ENCODE results near the gene TMEM106C. TPM values are rescaled to one million over a fixed set of nuclear protein-coding genes. Genes with fewer than 3 reads are reported as not detected.

The TMEM106C gene
- total RNA-seq, 1 donor from 2014 or later, result 73.7 TPM

DNA sequence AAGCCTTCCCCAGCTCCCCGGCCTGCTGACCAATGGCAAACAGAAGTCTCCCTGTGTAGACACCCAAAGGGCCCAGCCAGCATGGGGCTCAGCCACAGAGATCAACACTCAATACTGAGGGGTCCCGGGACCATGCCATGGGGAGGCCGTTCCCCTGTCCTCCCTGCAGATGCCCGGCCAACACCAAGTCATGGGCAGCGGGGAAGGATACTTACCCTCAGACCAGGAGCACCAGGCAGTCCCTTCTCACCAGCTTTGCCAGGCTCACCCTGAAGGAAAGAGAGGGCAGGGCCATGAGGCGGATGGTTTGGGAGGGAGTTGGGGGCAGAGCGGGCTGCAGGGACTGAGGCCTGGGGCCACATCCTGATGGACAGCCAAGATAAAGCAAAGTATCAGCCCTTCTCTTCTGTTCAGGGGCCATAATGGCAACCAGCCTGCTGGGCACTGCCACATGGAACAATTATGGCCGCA, 21.0 kb downstream of the TMEM106C start:
- TF ChIP-seq, protein P1, sequence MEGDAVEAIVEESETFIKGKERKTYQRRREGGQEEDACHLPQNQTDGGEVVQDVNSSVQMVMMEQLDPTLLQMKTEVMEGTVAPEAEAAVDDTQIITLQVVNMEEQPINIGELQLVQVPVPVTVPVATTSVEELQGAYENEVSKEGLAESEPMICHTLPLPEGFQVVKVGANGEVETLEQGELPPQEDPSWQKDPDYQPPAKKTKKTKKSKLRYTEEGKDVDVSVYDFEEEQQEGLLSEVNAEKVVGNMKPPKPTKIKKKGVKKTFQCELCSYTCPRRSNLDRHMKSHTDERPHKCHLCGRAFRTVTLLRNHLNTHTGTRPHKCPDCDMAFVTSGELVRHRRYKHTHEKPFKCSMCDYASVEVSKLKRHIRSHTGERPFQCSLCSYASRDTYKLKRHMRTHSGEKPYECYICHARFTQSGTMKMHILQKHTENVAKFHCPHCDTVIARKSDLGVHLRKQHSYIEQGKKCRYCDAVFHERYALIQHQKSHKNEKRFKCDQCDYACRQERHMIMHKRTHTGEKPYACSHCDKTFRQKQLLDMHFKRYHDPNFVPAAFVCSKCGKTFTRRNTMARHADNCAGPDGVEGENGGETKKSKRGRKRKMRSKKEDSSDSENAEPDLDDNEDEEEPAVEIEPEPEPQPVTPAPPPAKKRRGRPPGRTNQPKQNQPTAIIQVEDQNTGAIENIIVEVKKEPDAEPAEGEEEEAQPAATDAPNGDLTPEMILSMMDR (IDR thresholded peaks at IDR 0.05; ENCODE audit: unreplicated experiment), result no peak
- Mint-ChIP-seq H3K27ac (no peak overlapping the region), H3K4me1 (peaks cover 20% of the 10 kb centered on the region), H3K4me3 (no peak overlapping the region), H3K27me3 (ENCODE audit: low read depth) (no peaks in the 10 kb centered on the region), H3K9me3 (no peaks in the 10 kb centered on the region), H3K36me3 (peaks cover 3% of the 10 kb centered on the region)
- no peak for DNase-seq (ENCODE audit: low spot score in 2 of 2, unreplicated experiment in 2 of 2)

DNA sequence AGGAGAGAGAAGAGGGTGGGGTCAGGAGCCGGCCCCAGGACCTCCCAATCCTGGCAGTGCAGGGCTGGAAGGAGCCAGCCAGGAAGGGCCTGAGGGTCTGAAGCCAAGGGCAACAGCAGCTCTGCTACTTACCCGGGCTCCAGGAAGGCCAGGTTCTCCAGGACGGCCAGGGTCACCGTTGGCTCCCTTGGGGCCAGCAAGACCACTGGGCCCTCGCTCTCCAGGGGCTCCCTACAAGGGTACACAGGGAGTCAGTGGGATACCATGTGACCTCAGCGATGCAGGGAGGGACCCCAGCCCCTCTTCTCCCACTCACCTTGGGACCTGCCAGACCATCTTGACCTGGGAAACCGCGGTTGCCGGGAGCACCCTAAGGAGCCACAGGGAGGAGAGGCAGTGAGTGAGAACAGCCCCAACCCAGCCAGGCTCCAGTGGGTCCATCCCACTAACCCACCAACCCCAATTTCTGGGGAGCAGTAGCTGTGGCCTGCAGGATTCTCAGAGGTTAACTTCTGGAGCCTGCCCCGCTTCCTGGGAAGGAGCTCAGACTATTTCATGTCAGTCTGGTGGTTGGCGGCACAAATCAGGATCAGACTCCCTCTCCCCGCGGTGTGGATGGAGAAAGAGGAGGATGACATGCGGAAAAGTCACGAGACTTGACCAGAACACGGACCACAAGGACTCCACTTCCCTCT, 22.3 kb downstream of the TMEM106C start:
- Mint-ChIP-seq H3K27ac (no peak overlapping the region), H3K4me1 (peaks cover 15% of the 10 kb centered on the region), H3K9me3 (no peaks in the 10 kb centered on the region), H3K36me3 (no peaks in the 10 kb centered on the region), H3K4me3 (no peak overlapping the region), H3K27me3 (ENCODE audit: low read depth) (no peaks in the 10 kb centered on the region)
- no peak for DNase-seq (ENCODE audit: low spot score in 2 of 2, unreplicated experiment in 2 of 2)
- TF ChIP-seq, protein P1 (IDR thresholded peaks at IDR 0.05; ENCODE audit: unreplicated experiment), result no peak

DNA sequence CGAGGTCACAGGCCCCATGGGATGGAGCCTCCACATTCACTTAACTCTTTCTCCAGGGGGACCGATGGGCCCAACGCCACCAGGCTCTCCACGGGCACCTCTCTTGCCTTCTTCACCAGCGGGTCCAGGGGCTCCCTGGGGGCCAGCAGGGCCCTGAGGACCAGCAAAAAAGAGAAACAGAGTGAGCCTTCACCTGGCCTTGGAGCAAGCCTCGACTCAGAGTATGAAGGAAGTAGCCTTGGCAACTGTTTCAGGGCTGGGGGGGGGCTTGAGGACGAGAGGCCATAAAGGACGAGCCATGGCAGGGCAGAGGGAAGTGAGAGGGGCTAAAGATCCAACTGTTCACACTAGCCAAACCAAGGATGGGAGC, 22.9 kb downstream of the TMEM106C start:
- TF ChIP-seq, protein P1 (IDR thresholded peaks at IDR 0.05; ENCODE audit: unreplicated experiment), result no peak
- Mint-ChIP-seq H3K4me3 (no peak overlapping the region), H3K9me3 (no peaks in the 10 kb centered on the region), H3K36me3 (no peaks in the 10 kb centered on the region), H3K27ac (no peak overlapping the region), H3K27me3 (ENCODE audit: low read depth) (no peaks in the 10 kb centered on the region), H3K4me1 (peaks cover 15% of the 10 kb centered on the region)
- DNase-seq (ENCODE audit: low spot score in 2 of 2, unreplicated experiment in 2 of 2), result no peak

DNA sequence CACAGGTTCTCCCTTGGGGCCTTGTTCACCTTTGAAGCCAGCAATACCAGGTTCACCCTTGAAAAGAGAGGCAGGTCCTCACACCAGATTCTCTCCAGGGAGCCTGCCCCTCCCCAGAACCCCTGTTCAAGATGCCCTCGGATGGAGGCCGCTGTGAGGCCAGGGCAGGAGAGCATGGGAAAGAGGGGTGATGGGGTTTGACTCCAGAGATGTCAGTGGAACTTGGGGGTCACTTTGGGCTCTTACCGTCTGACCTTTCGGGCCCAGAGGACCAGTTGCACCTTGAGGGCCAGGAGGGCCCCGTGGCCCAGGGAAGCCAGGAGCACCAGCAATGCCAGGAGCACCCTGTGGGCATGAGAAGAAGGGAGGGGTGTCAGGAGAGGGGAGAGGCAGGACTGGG, 23.4 kb downstream of the TMEM106C start:
- H3K36me3 Mint-ChIP-seq, result no peaks in the 10 kb centered on the region
- no peaks in the 10 kb centered on the region for H3K9me3 Mint-ChIP-seq
- H3K27me3 Mint-ChIP-seq (ENCODE audit: low read depth), result no peaks in the 10 kb centered on the region
- TF ChIP-seq, protein P1 (IDR thresholded peaks at IDR 0.05; ENCODE audit: unreplicated experiment), result no peak
- H3K27ac Mint-ChIP-seq, result no peak overlapping the region
- no peak overlapping the region for H3K4me3 Mint-ChIP-seq
- no peak for DNase-seq (ENCODE audit: low spot score in 2 of 2, unreplicated experiment in 2 of 2)
- H3K4me1 Mint-ChIP-seq, result peaks cover 15% of the 10 kb centered on the region

DNA sequence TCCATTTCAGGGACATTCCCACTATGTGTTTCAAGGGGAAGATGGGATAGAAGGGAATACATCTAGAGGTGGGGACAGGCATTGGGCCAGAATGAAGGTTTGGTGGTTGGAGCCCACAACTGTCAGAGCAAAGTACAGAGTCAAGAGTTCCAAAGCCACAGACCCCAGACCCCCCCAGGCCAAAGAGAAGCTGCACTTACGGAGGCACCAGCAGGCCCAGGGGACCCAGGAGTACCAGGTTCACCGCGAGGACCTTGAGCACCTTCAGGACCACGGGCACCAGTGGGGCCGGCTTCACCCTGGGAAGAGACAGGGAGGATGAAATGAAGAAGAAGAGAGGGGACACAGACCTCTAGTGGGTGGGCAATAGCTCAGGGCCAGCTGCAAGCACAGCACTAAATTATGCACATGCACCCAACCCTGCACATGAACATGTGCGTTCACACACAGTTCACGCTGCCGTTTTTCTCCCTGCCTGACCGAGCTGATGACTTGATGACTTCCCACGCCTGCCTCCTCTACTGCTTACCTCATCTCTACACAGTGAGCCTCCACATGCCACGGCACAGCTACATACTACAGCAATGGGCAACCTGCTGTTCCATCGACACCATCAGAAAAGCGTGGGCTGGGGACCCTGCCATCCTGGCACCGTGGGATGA, 24.1 kb downstream of the TMEM106C start:
- no peaks in the 10 kb centered on the region for H3K27me3 Mint-ChIP-seq (ENCODE audit: low read depth)
- peaks cover 15% of the 10 kb centered on the region for H3K4me1 Mint-ChIP-seq

More for the DNA sequence above, 24.1 kb downstream of the TMEM106C start:
- DNase-seq (ENCODE audit: low spot score in 2 of 2, unreplicated experiment in 2 of 2), result no peak
- no peaks in the 10 kb centered on the region for H3K9me3 Mint-ChIP-seq
- no peaks in the 10 kb centered on the region for H3K36me3 Mint-ChIP-seq
- H3K4me3 Mint-ChIP-seq, result no peak overlapping the region
- H3K27ac Mint-ChIP-seq, result no peak overlapping the region
- TF ChIP-seq, protein P1 (IDR thresholded peaks at IDR 0.05; ENCODE audit: unreplicated experiment), result no peak

All from mesothelial cell of epicardium (in vitro differentiated cells).